ENCODE measurements around the gene EXOC1L.

EXOC1L gene, protein sequence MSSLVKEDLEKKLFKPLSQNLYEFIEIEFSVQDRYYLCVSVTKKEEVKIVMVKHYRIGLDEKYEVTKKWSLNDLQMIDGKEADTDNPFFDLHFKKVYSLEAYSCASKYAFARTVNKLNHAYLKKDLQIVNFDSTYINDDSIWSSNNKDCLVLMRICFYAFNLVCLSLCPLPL

DNA sequence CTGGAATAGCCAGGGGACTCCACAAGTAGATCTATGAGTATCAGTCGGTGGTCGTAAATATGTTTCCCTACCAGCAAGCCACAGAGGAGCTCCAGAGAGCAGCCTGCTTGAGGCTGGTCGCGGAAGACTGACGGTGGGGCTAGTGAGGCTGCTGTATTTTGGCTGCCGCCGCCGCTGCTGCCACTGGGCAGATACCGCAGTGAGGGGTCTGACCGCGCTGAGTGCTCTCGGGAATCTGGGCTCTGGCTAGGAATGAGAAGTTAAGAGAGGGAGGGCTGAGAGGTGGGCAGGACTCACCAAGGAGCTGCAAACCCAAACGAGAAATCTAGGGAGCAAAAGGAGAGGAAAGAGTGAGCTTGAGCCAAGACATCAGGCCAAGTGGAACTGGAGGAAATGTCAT is at the start of gene EXOC1L:
TSS of gene EXOC1L (plus strand) at position 157 of the 400 bp plus-strand sequence. CDS start at position 394, 237 bp downstream.
- no peak for DNase-seq (ENCODE audit: low read depth in 2 of 2)

DNA sequence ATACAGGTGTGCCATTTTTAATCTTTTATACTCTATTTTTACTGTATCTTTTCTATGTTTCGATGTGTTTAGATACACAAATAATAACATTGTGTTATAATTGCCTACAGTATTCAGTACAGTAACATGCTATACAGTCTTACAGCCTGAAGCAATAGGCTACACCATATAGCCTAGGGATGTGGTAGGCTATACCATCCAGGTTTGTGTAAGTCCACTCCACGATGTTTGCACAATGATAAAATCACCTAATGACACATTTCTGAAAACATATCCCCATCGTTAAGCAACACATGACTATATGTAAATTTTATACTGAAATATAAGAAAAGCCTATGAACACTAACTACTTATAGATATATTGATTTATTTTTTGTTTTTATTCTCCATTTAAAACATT is 48.9 kb upstream of the EXOC1L start:
- no peak for DNase-seq (ENCODE audit: low read depth in 2 of 2)

DNA sequence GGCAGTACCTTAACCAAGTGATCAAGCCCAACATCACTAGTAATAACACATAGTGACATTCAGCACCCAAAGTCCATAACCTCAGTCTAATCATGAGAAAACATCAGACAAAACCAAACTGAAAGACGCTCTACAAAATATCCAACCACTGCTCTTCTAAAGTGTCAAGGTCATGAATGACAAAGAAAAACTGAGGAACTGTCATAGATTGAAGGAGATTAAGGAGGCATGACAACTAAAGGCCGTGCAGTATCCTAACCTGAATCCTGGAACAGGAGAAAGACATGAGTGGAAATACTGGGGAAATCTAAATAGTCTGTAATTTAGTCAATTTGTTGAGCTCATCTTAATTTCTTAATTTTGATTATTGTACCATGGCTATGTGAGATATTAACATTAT is 38.2 kb upstream of the EXOC1L start:
- no peak for DNase-seq (ENCODE audit: low read depth in 2 of 2)

DNA sequence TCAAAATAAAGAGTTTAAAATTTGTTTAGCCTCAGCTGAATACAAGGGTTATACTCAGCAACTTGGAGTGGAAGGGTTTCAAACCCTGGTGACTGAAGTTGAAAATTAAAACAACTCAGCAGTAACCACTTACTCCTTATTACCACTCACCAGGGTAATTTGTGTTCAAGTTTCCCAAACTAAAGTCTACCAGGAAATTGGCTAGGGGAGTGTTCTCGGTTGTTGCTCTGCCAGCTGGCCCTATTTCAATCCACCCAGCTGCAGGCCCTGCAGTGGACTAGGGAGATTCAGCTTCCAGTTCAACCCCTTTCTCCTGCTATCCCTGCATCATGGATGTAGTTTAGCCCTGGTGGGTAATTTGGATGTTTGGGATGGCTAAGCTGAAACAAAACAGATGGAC is 37.8 kb upstream of the EXOC1L start:
- no peak for DNase-seq (ENCODE audit: low read depth in 2 of 2)

DNA sequence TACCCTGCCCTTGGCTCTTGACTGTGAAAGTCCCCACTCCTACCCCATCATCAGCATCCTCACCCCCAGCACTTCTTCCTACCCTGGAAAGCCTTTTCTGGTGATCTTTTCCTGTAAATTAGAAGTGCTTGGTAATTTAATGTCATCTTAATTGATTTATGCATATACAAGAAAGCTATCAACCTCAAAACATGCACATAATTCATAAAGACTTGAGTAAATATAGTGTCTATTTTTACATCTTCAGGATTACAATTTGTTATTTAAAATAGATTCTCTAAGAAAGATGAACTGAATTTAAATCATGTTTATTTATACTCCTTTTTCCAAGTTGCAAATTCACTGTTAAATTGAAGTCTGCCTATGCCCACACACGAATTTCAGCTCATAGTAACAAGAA is 36.0 kb upstream of the EXOC1L start:
- DNase-seq (ENCODE audit: low read depth in 2 of 2) = no peak

DNA sequence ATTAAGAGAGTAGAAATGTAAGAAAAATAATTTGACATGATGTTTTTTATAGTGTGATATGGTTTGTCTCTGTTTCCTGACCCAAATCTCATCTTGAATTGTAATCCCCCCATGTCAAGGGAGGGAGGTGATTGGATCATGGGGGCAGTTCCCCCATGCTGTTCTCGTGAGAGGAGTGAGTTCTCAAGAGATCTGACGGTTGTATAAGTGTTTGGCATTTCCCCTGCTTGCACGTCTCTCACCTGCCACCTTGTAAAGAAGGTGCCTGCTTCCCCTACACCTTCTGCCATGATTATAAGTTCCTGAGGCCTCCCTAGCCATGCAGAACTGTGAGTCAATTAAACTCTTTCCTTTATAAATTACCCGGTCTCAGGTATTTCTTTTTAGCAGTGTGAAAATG is 34.8 kb upstream of the EXOC1L start:
- DNase-seq (ENCODE audit: low read depth in 2 of 2) = no peak

DNA sequence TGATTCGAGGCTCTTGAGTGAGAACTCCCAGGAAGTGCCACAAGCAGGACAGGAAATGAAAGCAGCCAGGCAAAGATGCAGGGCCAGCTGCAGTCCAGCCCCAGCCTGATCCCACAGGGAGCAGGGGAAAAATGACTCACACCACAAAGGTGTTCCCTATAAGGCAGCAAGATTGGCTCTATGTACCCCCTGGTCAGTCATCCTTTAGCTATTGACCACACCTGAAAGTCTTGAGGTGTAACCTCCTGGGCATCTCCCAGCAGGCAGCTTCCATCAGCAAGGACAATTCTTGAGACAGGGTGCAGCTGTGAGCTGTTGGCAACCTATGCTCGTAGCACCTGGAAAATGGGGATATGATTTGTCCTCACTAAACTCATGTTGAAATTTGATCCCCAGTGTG is 27.9 kb upstream of the EXOC1L start:
- no peak for DNase-seq (ENCODE audit: low read depth in 2 of 2)

DNA sequence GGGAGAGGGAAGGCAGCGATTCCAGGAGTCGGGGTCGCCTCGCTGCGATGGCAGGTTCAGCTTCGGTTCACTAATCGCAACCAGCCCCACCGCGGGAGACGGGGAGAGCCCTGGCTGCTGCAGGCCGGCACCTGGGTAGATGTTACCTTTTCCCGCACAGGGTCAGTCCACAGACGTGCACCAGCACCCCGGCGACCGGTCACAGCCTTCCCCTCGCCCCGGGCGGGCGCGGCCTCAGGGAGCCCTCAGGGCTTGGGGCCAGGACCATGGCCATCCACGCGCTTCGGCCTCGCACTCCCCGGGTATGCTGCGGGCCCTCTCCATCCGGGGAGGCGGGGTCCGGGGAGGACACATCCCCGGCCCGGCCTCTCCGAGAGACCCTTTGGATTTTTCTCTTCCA is 26.1 kb upstream of the EXOC1L start:
- DNase-seq (ENCODE audit: low read depth in 2 of 2) = no peak

DNA sequence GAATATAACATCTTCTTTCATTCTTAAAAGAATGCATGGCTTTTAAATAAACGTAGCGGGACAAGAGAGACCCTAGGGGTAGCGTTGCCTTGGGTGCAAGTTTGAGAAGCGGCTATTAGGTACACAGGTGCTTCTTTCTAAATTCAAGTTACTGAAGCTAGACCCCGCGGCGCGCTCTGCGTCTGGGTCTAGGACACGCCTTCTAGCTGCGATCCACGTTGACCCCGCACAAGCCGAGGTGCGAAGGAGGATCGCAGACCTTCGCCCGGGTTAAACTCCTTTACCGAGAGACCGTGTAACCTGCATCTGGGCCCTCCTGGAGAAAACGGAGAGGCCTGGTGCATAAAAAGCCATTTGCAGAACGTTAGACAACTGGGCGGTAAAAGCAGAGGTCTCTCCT is 25.5 kb upstream of the EXOC1L start:
- DNase-seq (ENCODE audit: low read depth in 2 of 2) = no peak

DNA sequence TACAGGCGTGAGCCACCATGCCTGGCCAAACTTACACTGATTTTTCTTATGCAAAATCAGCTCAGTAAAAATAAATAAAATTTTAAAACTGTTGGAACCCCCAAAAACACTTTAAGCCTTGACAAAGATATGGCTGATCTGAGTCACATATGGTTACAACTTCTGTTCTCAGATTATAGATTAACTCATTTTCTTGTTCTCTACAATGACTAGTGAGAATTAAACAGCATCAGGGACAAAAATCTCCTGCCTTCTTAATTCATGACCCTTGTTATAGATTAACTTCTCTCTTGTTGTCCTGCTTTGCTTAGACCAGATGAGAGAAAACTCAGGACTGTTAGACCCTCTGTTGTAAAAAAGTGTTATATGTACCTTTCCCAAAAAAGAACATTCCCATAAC is 24.2 kb upstream of the EXOC1L start:
- DNase-seq (ENCODE audit: low read depth in 2 of 2) = no peak

DNA sequence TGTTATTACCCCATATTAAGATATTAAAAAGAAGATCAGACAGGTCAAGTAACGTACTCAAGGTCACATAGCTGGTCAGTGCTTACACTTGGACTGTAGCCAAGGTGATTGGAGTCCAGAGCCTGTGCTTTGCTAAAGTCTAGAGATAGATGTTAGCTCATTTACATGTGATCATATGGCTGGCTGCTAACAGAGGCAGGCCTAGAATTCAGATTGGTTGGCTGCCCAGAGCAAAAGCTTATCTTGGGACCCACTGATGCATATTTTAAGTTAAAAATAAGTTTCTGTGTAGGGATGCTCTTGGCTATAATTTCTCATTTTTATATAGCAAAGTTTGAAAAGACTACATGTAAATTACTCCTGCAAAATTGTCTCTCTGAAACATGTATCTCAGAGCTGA is 18.1 kb upstream of the EXOC1L start:
- DNase-seq (ENCODE audit: low read depth in 2 of 2) = no peak

DNA sequence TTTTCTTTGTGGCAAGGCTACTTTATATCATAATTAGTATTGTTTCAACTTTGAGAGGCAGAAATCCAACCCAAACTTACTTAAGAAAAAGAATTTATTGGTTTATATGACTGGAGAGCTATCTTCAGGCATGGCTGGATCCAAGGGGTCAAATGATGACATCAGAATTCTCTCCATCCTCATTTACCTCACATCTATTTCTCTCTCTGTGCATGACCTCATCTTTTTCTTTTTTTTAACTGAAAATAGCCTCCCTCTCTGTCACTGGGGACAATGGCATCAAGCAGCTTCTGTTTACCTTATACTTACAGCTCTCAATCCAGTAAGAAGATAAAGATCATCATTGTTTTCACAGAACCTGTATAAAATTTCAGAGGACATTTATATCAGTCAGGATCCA is 12.0 kb upstream of the EXOC1L start:
- no peak for DNase-seq (ENCODE audit: low read depth in 2 of 2)

DNA sequence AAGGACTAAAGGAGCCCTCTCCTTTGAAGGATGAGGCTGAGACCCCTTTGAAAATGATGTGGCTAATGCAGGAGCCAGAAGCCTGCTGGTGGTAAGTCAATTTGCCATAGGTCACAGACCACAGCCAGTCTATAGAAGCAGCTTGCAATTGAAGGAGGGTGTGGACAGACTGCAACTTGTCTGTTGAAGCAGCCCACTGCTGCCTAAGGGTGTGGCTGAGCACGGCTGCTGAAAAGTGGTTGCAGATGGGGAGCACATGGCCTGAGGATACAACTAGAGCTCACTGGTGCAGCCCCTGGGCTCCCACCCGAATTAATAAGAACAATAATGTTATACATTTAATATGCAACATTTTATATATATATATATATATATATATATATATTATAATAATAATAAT is 11.4 kb upstream of the EXOC1L start:
- DNase-seq (ENCODE audit: low read depth in 2 of 2) = no peak

DNA sequence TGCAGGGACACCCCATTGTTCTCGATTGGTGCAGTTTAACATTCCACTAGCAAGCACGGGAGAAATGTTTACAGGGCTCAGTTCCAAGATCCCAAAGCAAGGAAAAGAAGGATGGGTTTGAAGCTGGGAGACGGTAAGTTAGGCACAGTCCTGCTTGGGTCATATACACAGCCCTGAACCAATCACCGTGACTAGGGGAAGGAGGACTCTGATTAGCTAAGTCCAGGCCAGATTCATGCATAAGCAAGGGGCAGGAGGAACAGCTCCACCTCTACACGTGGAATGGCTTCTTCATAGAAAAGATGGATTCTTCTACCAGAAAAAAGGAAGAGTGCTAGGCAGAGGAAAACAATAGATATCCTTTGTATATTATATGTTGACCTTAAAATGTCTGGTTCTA is 11.0 kb upstream of the EXOC1L start:
- no peak for DNase-seq (ENCODE audit: low read depth in 2 of 2)

DNA sequence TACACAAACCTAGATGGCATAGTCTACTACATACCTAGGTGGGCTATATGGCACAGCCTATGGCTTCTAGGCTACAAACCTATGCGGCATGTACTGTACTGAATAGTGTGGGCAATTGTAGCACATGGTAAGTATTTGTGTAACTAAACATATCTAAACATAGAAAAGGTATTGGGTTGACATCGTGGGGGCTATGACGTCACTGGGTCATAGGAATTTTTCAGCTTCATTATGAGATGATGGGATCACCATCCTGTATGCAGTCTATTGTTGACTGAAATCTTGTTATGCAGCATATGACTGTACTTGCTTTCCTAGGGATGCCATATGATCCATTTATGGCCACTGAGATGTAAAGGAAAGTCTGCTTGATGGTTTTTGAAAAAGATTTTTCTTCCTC is 1.9 kb upstream of the EXOC1L start:
- no peak for DNase-seq (ENCODE audit: low read depth in 2 of 2)

DNA sequence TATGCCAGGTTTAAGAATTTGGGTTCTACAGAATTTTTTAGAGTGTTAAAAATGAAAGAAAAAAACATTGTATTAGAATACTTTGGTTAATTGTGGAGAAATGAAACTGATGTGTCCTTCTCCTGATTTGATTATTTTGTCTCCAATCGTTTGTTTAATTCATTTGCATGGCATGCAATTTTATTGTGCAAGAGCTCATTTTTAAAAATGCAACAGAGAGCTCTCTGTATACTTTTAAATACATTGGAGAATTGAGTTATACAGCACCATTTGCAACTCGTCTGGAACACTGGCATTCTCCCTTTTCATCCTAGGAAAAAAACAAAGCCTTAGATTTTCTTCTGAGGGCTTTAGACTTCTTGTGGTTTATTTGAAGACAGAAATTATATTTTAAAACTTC is 689 bp downstream of the EXOC1L start:
- no peak for DNase-seq (ENCODE audit: low read depth in 2 of 2)

DNA sequence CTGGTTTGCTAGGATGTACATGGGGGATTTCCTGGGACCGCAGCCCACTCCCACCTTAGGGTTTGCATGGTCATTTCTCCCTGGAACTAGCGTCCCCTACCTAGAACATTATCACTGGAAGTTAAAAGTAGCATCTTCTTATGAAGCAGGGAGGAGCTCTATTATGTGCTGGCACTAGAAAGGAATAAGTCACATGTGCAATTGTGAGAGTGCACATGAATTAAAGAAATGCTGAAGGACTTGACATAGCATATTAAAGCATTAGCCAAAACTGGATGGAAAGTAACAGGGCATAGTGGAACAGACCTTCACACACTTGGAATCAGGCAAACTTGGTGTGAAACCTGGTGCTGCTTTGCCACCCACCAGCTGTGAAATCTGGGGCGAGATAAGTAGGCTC is 2.7 kb downstream of the EXOC1L start:
- no peak for DNase-seq (ENCODE audit: low read depth in 2 of 2)

DNA sequence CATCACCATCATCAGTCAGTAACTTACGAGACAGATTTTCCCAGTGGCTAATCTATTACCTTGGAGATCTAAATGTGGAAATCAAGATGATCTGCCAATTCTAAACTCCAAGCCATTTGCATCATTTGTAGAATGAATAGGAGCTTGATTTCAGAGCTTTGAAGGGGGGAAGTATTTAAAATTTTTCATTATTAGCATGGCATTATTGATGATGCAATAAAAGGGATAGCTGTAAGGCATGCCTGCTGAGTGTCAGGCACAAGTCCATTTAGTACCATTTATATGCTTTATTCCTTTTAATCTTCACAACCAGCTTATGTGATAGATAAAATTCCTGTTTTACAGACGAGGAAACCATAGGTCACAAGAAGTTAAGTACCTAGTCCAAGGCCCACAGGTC is 5.3 kb downstream of the EXOC1L start:
- DNase-seq (ENCODE audit: low read depth in 2 of 2) = no peak

DNA sequence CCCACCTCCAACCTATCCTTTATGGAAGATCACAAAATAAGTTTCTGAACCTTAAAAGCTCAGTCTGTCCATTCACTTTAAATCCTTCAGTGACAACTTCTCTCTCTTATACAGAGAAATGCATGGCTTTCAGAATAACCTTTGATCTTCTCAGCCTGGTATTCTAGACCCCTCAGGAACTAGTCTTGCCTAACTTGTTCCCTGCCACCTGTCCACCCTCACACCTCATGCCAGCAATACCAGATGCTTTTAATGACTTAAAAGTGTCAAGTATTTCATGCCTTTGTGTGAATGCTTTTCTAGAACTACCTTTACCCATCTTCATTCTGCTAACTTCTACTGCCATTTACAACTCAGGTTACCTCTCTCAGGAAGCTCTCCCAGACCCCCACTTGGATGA is 7.4 kb downstream of the EXOC1L start:
- no peak for DNase-seq (ENCODE audit: low read depth in 2 of 2)

DNA sequence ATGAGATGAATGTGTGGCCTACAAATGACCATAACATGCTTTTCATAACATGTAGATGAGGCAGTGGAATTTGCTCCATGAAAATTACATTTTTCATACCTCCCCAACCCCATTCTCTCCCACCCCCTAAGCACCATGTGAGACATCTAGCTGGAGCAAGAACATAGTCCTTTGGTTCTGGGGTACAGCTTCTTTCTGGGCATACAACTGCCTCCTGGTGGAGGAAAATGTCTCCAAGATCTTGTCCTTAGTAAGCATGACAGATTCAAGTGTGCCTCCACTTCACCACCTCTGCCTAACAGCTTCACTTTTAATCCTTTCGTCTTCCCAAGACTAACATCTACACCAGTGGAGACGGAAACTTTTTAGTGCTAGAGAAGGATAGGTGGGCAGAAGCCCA is 8.0 kb downstream of the EXOC1L start:
- no peak for DNase-seq (ENCODE audit: low read depth in 2 of 2)

DNA sequence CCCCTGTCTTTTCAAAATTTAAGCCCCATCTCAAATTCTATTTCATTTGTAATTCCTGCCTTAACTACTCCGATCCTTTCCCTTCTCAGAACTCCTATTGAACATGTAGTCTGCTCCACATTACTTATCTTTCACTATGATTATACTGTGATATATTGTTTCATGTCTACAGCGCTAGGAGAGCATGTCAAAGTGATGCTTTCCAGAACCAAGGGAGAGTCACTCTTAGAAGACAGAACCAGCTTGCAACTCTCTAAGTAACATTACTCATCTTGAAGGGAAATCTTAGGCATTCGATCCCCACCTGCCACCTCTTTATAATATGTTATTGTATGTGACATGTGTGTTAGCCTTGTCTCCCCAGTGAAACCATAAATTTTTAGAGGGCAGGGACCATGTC is 10.5 kb downstream of the EXOC1L start:
- no peak for DNase-seq (ENCODE audit: low read depth in 2 of 2)

DNA sequence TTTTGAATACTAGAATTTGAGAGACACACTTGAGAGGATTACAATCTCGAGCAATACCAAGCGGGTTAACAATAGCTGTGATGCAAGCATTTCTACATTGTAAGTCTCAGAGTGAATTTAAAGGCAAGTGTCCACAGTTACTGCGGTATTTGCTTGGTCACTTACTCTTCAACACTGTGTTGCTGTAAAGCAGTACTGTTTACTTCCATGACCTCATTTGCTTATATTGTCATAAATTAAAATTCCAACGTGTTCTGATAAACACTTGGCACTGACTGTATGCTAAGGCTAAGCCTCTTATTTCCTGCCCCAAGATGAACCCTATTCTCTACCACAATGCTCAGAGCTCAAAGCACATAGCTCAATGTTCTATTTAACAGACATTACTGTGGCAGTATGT is 11.1 kb downstream of the EXOC1L start:
- no peak for DNase-seq (ENCODE audit: low read depth in 2 of 2)

DNA sequence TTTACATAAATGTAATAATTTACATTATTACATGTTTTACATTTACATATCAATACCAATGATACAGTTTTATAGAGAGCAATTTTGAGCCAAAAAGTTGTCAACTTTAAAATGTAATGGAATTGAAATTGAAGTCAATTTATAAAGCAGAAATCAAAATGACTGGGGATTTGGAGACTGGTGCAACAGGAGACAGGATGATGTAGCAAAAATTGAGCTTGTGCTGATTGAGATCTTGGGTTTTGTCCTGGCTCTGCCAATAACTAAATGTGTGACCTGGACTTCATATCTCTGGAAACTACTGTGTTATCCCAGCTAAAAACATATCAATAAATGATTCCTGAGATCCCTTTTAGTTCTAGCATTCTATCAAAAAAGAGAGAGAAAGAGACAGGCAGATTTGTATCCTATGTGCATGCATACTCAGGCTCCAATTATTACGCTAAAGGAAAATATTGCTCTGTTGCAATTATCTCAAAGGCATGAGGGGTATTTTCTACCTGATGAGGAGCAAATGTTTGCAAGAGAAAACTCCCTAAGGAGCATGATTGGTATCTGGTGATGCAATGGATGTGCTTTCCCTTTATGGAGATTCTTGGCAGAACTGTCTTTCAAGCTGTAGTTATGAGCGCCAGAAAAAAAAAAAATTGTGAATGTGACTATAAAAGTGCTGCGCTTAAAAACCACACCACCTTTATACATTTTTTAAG is 14.7 kb downstream of the EXOC1L start:
- no peak for DNase-seq (ENCODE audit: low read depth in 2 of 2)

DNA sequence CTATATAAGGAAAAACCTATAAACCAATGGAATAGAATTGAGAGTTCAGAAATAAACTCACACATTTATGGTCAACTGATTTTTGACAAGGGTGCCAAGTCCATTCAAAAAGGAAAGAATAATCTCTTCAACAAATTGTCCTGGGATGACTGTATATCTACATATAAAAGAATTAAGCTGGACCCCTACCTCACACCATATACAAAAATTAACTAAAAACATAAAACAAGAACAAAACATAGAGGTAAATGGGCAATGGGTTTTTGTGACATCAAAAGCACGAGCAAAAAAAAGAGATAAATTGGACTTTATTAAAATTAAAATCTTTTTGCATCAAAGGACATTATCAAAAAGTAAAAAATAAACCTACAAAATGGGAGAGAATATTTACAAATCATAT is 18.3 kb downstream of the EXOC1L start:
- no peak for DNase-seq (ENCODE audit: low read depth in 2 of 2)

All from stimulated activated CD8-positive, alpha-beta memory T cell treated with anti-CD3 and anti-CD28 coated beads, Interleukin-2, amount 100 ng/mL, for 48 hours (primary cell).